Germinal center (tissue), 1 donor: ENCODE data around the gene ARIH1.
"Not testable (repeated sequence)": the region's sequence is repeated elsewhere in the genome, so short reads cannot be mapped to it uniquely, and the experiment has no call there.

Experiments
- DNase-seq: peaks from one replicate; pipeline ENCODE4 v3.0.0; 2012; ENCODE audit warnings: mixed read lengths, low spot score

Gene ARIH1

GRCh38 chr15:72608084-72608483 is 134.0 kb downstream of the ARIH1 start:
- not testable (repeated sequence) for DNase-seq

- DNase-seq, result no peak
These were observed 135.7 kb downstream of the ARIH1 start for GRCh38 chr15:72609862-72610261.

- not testable (repeated sequence) for DNase-seq
These were observed 138.2 kb downstream of the ARIH1 start for GRCh38 chr15:72612324-72612723.

GRCh38 chr15:72614810-72615532 is 140.8 kb downstream of the ARIH1 start:
- DNase-seq, result no peak

- DNase-seq, result not testable (repeated sequence)
These were observed 141.6 kb downstream of the ARIH1 start for GRCh38 chr15:72615533-72616233.

GRCh38 chr15:72616491-72617210 is 142.5 kb downstream of the ARIH1 start:
- no peak for DNase-seq

- not testable (repeated sequence) for DNase-seq
These were observed 149.7 kb downstream of the ARIH1 start for GRCh38 chr15:72623854-72624253.

- DNase-seq, result not testable (repeated sequence)
These were observed 152.0 kb downstream of the ARIH1 start for GRCh38 chr15:72626153-72626552.

GRCh38 chr15:72628249-72629067 is 154.3 kb downstream of the ARIH1 start:
- DNase-seq, result not testable (repeated sequence)

GRCh38 chr15:72629068-72629570 is 155.0 kb downstream of the ARIH1 start:
- not testable (repeated sequence) for DNase-seq

GRCh38 chr15:72636519-72637282 is 162.6 kb downstream of the ARIH1 start:
- not testable (repeated sequence) for DNase-seq

GRCh38 chr15:72639759-72640483 is 165.8 kb downstream of the ARIH1 start:
- DNase-seq, result not testable (repeated sequence)

- DNase-seq, result not testable (repeated sequence)
These were observed 168.1 kb downstream of the ARIH1 start for GRCh38 chr15:72642271-72642670.

GRCh38 chr15:72648631-72649253 is 174.6 kb downstream of the ARIH1 start:
- DNase-seq, result not testable (repeated sequence)
